ENCODE data around the gene RPH3AL. TPM values are rescaled to one million over a fixed set of nuclear protein-coding genes. Genes with fewer than 3 reads are reported as not detected.

The RPH3AL gene
- total and polyA plus RNA-seq, 2 of the 8 experiments (the other 6 are each of a cell fraction or from before 2014, with no cell fraction given), result 5.6 to 5.8 TPM

DNA sequence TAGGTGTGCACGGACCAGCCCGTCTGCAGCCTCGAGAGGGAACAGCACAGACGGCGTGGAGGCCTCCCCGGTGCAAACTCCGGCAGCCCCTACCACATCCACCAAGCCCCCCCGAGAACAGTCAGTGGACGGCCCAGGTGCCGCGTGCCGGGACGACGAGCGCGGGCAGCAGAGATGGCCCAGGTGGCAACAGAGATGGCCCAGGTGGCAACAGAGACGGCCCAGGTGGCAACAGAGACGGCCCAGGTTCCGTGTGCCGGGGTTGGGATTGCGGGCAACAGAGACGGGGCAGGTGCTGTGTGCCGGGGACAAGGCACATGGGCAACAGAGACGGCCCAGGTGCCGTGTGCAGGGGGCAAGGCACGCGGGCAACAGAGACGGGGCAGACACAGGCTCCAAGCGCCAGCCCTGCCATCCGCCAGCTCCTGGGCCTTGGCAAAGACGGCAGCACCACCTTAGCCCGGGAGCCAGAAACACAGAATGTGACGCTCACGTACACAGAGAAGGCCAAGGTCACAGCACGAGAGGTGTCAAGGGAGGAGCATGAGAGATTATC is 31.1 kb downstream of the RPH3AL start (continued):
- TF ChIP-seq, protein P1, sequence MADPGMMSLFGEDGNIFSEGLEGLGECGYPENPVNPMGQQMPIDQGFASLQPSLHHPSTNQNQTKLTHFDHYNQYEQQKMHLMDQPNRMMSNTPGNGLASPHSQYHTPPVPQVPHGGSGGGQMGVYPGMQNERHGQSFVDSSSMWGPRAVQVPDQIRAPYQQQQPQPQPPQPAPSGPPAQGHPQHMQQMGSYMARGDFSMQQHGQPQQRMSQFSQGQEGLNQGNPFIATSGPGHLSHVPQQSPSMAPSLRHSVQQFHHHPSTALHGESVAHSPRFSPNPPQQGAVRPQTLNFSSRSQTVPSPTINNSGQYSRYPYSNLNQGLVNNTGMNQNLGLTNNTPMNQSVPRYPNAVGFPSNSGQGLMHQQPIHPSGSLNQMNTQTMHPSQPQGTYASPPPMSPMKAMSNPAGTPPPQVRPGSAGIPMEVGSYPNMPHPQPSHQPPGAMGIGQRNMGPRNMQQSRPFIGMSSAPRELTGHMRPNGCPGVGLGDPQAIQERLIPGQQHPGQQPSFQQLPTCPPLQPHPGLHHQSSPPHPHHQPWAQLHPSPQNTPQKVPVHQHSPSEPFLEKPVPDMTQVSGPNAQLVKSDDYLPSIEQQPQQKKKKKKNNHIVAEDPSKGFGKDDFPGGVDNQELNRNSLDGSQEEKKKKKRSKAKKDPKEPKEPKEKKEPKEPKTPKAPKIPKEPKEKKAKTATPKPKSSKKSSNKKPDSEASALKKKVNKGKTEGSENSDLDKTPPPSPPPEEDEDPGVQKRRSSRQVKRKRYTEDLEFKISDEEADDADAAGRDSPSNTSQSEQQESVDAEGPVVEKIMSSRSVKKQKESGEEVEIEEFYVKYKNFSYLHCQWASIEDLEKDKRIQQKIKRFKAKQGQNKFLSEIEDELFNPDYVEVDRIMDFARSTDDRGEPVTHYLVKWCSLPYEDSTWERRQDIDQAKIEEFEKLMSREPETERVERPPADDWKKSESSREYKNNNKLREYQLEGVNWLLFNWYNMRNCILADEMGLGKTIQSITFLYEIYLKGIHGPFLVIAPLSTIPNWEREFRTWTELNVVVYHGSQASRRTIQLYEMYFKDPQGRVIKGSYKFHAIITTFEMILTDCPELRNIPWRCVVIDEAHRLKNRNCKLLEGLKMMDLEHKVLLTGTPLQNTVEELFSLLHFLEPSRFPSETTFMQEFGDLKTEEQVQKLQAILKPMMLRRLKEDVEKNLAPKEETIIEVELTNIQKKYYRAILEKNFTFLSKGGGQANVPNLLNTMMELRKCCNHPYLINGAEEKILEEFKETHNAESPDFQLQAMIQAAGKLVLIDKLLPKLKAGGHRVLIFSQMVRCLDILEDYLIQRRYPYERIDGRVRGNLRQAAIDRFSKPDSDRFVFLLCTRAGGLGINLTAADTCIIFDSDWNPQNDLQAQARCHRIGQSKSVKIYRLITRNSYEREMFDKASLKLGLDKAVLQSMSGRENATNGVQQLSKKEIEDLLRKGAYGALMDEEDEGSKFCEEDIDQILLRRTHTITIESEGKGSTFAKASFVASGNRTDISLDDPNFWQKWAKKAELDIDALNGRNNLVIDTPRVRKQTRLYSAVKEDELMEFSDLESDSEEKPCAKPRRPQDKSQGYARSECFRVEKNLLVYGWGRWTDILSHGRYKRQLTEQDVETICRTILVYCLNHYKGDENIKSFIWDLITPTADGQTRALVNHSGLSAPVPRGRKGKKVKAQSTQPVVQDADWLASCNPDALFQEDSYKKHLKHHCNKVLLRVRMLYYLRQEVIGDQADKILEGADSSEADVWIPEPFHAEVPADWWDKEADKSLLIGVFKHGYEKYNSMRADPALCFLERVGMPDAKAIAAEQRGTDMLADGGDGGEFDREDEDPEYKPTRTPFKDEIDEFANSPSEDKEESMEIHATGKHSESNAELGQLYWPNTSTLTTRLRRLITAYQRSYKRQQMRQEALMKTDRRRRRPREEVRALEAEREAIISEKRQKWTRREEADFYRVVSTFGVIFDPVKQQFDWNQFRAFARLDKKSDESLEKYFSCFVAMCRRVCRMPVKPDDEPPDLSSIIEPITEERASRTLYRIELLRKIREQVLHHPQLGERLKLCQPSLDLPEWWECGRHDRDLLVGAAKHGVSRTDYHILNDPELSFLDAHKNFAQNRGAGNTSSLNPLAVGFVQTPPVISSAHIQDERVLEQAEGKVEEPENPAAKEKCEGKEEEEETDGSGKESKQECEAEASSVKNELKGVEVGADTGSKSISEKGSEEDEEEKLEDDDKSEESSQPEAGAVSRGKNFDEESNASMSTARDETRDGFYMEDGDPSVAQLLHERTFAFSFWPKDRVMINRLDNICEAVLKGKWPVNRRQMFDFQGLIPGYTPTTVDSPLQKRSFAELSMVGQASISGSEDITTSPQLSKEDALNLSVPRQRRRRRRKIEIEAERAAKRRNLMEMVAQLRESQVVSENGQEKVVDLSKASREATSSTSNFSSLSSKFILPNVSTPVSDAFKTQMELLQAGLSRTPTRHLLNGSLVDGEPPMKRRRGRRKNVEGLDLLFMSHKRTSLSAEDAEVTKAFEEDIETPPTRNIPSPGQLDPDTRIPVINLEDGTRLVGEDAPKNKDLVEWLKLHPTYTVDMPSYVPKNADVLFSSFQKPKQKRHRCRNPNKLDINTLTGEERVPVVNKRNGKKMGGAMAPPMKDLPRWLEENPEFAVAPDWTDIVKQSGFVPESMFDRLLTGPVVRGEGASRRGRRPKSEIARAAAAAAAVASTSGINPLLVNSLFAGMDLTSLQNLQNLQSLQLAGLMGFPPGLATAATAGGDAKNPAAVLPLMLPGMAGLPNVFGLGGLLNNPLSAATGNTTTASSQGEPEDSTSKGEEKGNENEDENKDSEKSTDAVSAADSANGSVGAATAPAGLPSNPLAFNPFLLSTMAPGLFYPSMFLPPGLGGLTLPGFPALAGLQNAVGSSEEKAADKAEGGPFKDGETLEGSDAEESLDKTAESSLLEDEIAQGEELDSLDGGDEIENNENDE (IDR thresholded peaks at IDR 0.05; ENCODE audit: insufficient replicate concordance, low read length), result no peak

Data from H1 (cell line).